Type B pancreatic cell (in vitro differentiated cells): ENCODE results near the gene CELF4. TPM values are rescaled to one million over a fixed set of nuclear protein-coding genes. Genes with fewer than 3 reads are reported as not detected.

ENCODE experiments used
- DNase-seq: peaks from one replicate; pipeline ENCODE4 v3.0.0; 2021; ENCODE audit warnings: mixed read lengths; ENCODE audit not compliant: unreplicated experiment; ENCODE audit errors: extremely low spot score
- H3K27ac Mint-ChIP-seq: 2 replicates; pipeline ENCODE4 v1.8.0; 2021; ENCODE audit warnings: mild to moderate bottlenecking, mixed read lengths
- H3K27me3 Mint-ChIP-seq: 2 replicates; pipeline ENCODE4 v1.8.0; 2021; ENCODE audit warnings: mixed read lengths
- H3K36me3 Mint-ChIP-seq: 2 replicates; pipeline ENCODE4 v1.8.0; 2021; ENCODE audit warnings: mixed read lengths
- H3K4me1 Mint-ChIP-seq: one replicate; pipeline ENCODE4 v1.8.0; 2021; ENCODE audit warnings: mixed read lengths; ENCODE audit not compliant: unreplicated experiment
- H3K4me3 Mint-ChIP-seq: 2 replicates; pipeline ENCODE4 v1.8.0; 2021; ENCODE audit warnings: mild to moderate bottlenecking, mixed read lengths
- H3K9me3 Mint-ChIP-seq: 2 replicates; pipeline ENCODE4 v1.8.0; 2021; ENCODE audit warnings: mixed read lengths
- total RNA-seq: library from RNA; stranded (reverse); gene quantifications from 2 replicates; pipeline ENCODE4 v1.2.1, GENCODE V29; 2021; ENCODE audit warnings: low replicate concordance
- TF ChIP-seq, protein P1 (sequence below): fragments of 200-600 bp; sonication (generic); conservative IDR thresholded peaks from 2 replicates; pipeline ENCODE4 v1.5.0; 2021; ENCODE audit warnings: antibody characterized with exemption, mild to moderate bottlenecking

Gene CELF4
- total RNA-seq, 1 donor from 2014 or later, result 9.2 TPM

DNA sequence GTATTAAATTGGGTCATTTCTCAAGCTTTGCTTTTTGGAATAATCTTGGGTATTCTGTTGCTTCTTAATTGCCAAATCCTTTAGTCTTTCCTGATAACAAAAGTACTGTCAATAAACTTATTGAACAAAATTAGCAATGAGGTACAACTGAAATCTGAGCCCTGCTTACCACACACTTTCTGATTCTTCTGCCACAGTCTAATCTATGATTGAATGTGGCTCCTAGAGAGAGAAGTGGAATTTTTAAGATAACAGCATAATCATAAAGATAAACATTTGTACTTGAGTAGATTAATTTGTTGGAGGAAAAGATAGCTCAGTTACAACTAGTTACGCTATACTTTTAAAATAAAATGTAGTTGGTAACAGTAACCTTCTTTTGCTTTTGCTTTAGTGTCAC lies 354.8 kb downstream of the CELF4 start:
- Mint-ChIP-seq H3K4me3 (no peak overlapping the region), H3K27ac (no peak overlapping the region), H3K9me3 (no peaks in the 10 kb centered on the region), H3K27me3 (no peaks in the 10 kb centered on the region), H3K4me1 (no peaks in the 10 kb centered on the region), H3K36me3 (no peaks in the 10 kb centered on the region)
- TF ChIP-seq, protein P1, sequence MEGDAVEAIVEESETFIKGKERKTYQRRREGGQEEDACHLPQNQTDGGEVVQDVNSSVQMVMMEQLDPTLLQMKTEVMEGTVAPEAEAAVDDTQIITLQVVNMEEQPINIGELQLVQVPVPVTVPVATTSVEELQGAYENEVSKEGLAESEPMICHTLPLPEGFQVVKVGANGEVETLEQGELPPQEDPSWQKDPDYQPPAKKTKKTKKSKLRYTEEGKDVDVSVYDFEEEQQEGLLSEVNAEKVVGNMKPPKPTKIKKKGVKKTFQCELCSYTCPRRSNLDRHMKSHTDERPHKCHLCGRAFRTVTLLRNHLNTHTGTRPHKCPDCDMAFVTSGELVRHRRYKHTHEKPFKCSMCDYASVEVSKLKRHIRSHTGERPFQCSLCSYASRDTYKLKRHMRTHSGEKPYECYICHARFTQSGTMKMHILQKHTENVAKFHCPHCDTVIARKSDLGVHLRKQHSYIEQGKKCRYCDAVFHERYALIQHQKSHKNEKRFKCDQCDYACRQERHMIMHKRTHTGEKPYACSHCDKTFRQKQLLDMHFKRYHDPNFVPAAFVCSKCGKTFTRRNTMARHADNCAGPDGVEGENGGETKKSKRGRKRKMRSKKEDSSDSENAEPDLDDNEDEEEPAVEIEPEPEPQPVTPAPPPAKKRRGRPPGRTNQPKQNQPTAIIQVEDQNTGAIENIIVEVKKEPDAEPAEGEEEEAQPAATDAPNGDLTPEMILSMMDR, result no peak
- DNase-seq, result no peak

DNA sequence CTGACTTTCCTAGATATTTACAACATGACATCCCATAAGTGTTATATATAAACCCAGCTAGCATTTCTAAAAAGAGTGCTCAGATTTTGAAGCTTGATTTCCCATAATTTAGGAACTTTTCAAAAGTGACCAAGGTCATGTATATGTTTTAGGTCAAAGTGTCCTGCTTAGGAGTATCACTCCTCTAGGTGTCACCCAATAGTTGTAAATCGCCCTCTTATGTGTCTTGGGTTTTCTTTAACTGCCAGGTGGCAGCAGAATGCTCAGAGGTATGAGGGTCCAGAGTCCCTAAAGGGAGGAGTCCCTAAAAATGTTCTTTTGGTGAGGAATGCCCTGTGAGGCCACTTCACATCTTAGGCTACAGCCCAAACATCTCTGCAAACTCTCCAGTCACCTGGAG lies 358.3 kb downstream of the CELF4 start:
- H3K36me3 Mint-ChIP-seq, result no peaks in the 10 kb centered on the region
- no peak overlapping the region for H3K27ac Mint-ChIP-seq

DNA sequence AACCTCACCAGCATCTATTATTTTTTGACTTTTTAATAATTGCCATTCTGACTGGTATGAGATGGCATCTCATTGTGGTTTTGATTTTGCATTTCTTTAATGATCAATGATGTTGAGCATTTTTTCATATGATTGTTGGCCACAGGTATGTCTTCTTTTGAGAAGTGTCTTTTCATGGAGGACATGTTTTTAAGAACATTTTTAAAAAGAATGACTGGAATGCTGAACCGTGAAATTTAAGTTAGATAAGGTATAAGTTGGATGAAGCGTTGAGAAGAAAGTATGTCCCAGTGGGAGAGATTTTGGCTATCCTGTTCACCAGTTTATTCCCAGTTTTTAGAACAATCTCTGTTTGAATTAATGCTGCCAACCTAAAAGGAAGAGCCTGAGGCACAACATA lies 365.9 kb downstream of the CELF4 start:
- TF ChIP-seq, protein P1, result no peak
- no peak for DNase-seq
- no peak overlapping the region for H3K27ac Mint-ChIP-seq

More for the DNA sequence above, 358.3 kb downstream of the CELF4 start:
- TF ChIP-seq, protein P1, result no peak
- Mint-ChIP-seq H3K9me3 (no peaks in the 10 kb centered on the region), H3K4me3 (no peak overlapping the region), H3K4me1 (no peaks in the 10 kb centered on the region), H3K27me3 (no peaks in the 10 kb centered on the region)
- DNase-seq, result no peak

More for the DNA sequence above, 365.9 kb downstream of the CELF4 start:
- Mint-ChIP-seq H3K4me1 (no peaks in the 10 kb centered on the region), H3K4me3 (no peak overlapping the region), H3K36me3 (no peaks in the 10 kb centered on the region), H3K27me3 (no peaks in the 10 kb centered on the region), H3K9me3 (no peaks in the 10 kb centered on the region)
